Right lobe of liver (tissue), 4 donors: ENCODE data around the gene DGKH.

Experiments
- CTCF ChIP-seq, 4 donors: fragments of 200-600 bp in 3 of 4; fragments of 450-650 bp in 1 of 4; IDR thresholded peaks; one replicate each; pipeline versions ENCODE4 v1.5.1 to v1.8.0; 2016 to 2022; ENCODE audit warnings: antibody characterized with exemption in 4 of 4, mild to moderate bottlenecking in 2 of 4
- POLR2A ChIP-seq: fragments of 450-650 bp; IDR thresholded peaks from one replicate; pipeline ENCODE4 v1.6.1; 2017; ENCODE audit warnings: antibody characterized with exemption, mild to moderate bottlenecking
- donor health status: DM: no; HTN: no; CAD: no.
- donor health status: DM: no; HTN: no; CAD: no.
- donor health status: DM: no; HTN: yes; CAD: no.

GRCh38 chr13:42011601-42012350, 36.7 kb upstream of the DGKH start:
- TF ChIP-seq CTCF (IDR thresholded peaks at IDR 0.05) (no peak), POLR2A (no peak)
